IMR-90 (cell line): ENCODE measurements around the gene MBD2. TPM values are rescaled to one million over a fixed set of nuclear protein-coding genes. Genes with fewer than 3 reads are reported as not detected.

Experiments
- ATAC-seq: fragments of 200-7000 bp; cut with Tn5 transposase; 2 replicates; pipeline ENCODE4 v1.9.1; 2020; ENCODE audit warnings: low read depth, mild to moderate bottlenecking, moderate library complexity
- BruUV-seq: library from RNA; stranded (reverse); fragments of 400-500 nt; replicated peaks from 2 replicates; lab custom pipeline; 2021; lab: Mats Ljungman, UMichigan
- CTCF ChIA-PET: fragments of 300-600 bp; formaldehyde crosslinking; extraction: SDS; loops from one replicate; lab custom pipeline; 2021; ENCODE audit warnings: antibody characterized with exemption; lab: Yijun Ruan, JAX
- POLR2A ChIA-PET: fragments of 300-600 bp; sonication (Branson Sonifier 250); formaldehyde crosslinking; loops from one replicate; lab custom pipeline; 2022; ENCODE audit warnings: antibody characterized with exemption; ENCODE audit not compliant: unreplicated experiment; lab: Charles Lee
- DNase-seq: peaks from one replicate; pipeline ENCODE4 v3.0.0; 2013
- H2AFZ ChIP-seq: replicated peaks from 2 replicates; pipeline ENCODE3; 2013; ENCODE audit warnings: low read length, mild to moderate bottlenecking; ENCODE audit not compliant: poor library complexity
- H2AK5ac ChIP-seq: 2 replicates; pipeline ENCODE4 v1.6.1; 2013; ENCODE audit warnings: low read depth, low read length, inconsistent platforms
- H2AK9ac ChIP-seq: replicated peaks from 2 replicates; pipeline ENCODE3; 2013; ENCODE audit warnings: mild to moderate bottlenecking, low read depth, low read length, moderate library complexity; ENCODE audit not compliant: poor library complexity
- H2BK120ac ChIP-seq: 2 replicates; pipeline ENCODE4 v1.6.1; 2013; ENCODE audit warnings: low read depth, low read length, inconsistent platforms
- H2BK15ac ChIP-seq: 3 replicates; pipeline ENCODE4 v1.6.1; 2013; ENCODE audit warnings: low read depth, low read length, inconsistent platforms
- H2BK20ac ChIP-seq: 2 replicates; pipeline ENCODE4 v1.6.1; 2013; ENCODE audit warnings: low read depth, mild to moderate bottlenecking, inconsistent platforms, low read length, moderate library complexity
- H2BK5ac ChIP-seq: 2 replicates; pipeline ENCODE4 v1.6.1; 2013; ENCODE audit warnings: mild to moderate bottlenecking, low read depth, low read length, inconsistent platforms; ENCODE audit not compliant: poor library complexity, severe bottlenecking
- H3K14ac ChIP-seq: replicated peaks from 2 replicates; pipeline ENCODE4 v1.6.1; 2013; ENCODE audit warnings: low read depth, low read length, inconsistent platforms
- H3K18ac ChIP-seq: 2 replicates; pipeline ENCODE4 v1.6.1; 2013; ENCODE audit warnings: low read depth, low read length, control low read depth
- H3K23ac ChIP-seq: 2 replicates; pipeline ENCODE4 v1.6.1; 2013; ENCODE audit warnings: low read depth, low read length, inconsistent platforms
- H3K27ac ChIP-seq: 2 replicates; pipeline ENCODE4 v1.5.1; 2013; ENCODE audit warnings: mild to moderate bottlenecking, control low read depth, low read length; ENCODE audit not compliant: insufficient read depth
- H3K27me3 ChIP-seq: 2 replicates; pipeline ENCODE4 v1.6.1; 2013; ENCODE audit warnings: low read length; ENCODE audit not compliant: control insufficient read depth, insufficient read depth
- H3K36me3 ChIP-seq: 2 replicates; pipeline ENCODE4 v1.6.1; 2013; ENCODE audit warnings: low read length, mixed read lengths; ENCODE audit not compliant: control insufficient read depth, insufficient read depth
- H3K4ac ChIP-seq: 2 replicates; pipeline ENCODE4 v1.6.1; 2013; ENCODE audit warnings: low read depth, low read length, inconsistent platforms
- H3K4me1 ChIP-seq: 2 replicates; pipeline ENCODE4 v1.6.1; 2013; ENCODE audit warnings: low read length, mixed read lengths; ENCODE audit not compliant: control insufficient read depth, insufficient read depth
- H3K4me2 ChIP-seq: 2 replicates; pipeline ENCODE4 v1.6.1; 2013; ENCODE audit warnings: low read depth, mild to moderate bottlenecking, control low read depth, low read length, moderate library complexity
- H3K4me3 ChIP-seq: 2 replicates; pipeline ENCODE4 v1.5.1; 2013; ENCODE audit warnings: low read depth, mild to moderate bottlenecking, control low read depth, low read length, moderate library complexity; ENCODE audit not compliant: insufficient read depth
- H3K56ac ChIP-seq: 2 replicates; pipeline ENCODE4 v1.6.1; 2013; ENCODE audit warnings: low read length, inconsistent platforms; ENCODE audit not compliant: insufficient read depth; ENCODE audit errors: extremely low read depth
- H3K79me1 ChIP-seq, 2 experiments: 2 replicates each; pipeline ENCODE4 v1.6.1; 2013; ENCODE audit warnings: low read length in 2 of 2, inconsistent platforms in 1 of 2, low read depth in 1 of 2
- H3K9ac ChIP-seq: 2 replicates; pipeline ENCODE4 v1.6.1; 2013; ENCODE audit warnings: low read depth, low read length, control low read depth
- H3K9me1 ChIP-seq: 2 replicates; pipeline ENCODE4 v1.6.1; 2013; ENCODE audit warnings: low read length, inconsistent platforms; ENCODE audit not compliant: insufficient read depth
- H3K9me3 ChIP-seq: 2 replicates; pipeline ENCODE4 v1.6.1; 2013; ENCODE audit warnings: low read length; ENCODE audit not compliant: control insufficient read depth, insufficient read depth
- H4K20me1 ChIP-seq: 2 replicates; pipeline ENCODE4 v1.6.1; 2013; ENCODE audit warnings: low read length, inconsistent platforms; ENCODE audit not compliant: insufficient read depth
- H4K5ac ChIP-seq: 2 replicates; pipeline ENCODE4 v1.6.1; 2013; ENCODE audit warnings: mild to moderate bottlenecking, low read depth, low read length, control low read depth
- H4K8ac ChIP-seq, 2 experiments: 2 replicates each; pipeline ENCODE4 v1.6.1; 2013; ENCODE audit warnings: low read depth in 2 of 2, low read length in 2 of 2, control low read depth in 1 of 2, inconsistent platforms in 1 of 2
- H4K91ac ChIP-seq: 2 replicates; pipeline ENCODE4 v1.6.1; 2013; ENCODE audit warnings: low read depth, low read length, inconsistent platforms; ENCODE audit not compliant: insufficient read depth
- MAFK ChIP-seq: IDR thresholded peaks from 2 replicates; pipeline ENCODE4 v1.6.1; 2012; ENCODE audit warnings: low read depth, low read length, improper control_type of control experiment
- MAZ ChIP-seq: IDR thresholded peaks from 2 replicates; pipeline ENCODE4 v1.6.1; 2012; ENCODE audit warnings: low read depth, mild to moderate bottlenecking, low read length, improper control_type of control experiment, moderate library complexity, borderline replicate concordance
- WGBS, 2 experiments: methylation state at CpG; one replicate each; pipeline versions ENCODE4 v1.1.5 to v1.1.7; 2013; ENCODE audit warnings: missing lambda C conversion rate in 2 of 2; ENCODE audit not compliant: insufficient read length in 1 of 2; ENCODE audit errors: extremely low coverage in 2 of 2; 5-methylcytosine and 5-hydroxymethylcytosine counted together
- dilution Hi-C: fragments of 300-500 bp; cut with HindIII; formaldehyde crosslinking; loops from one replicate; pipeline ENCODE4 v1.14.3; 2018; ENCODE audit warnings: low sequenced_read_pairs; ENCODE audit not compliant: unreplicated experiment
- in situ Hi-C: fragments of 300-500 bp; cut with MboI; formaldehyde crosslinking; loops from 3 replicates; pipeline ENCODE4 v1.14.3; 2019; ENCODE audit warnings: low sequenced_read_pairs, inconsistent platforms, mixed read lengths
- intact Hi-C: fragments of 100-400 bp; cut with micrococcal nuclease; formaldehyde crosslinking; loops from 2 replicates; pipeline ENCODE4 v1.10.0; 2022
- polyA plus RNA-seq, 3 experiments: library from polyadenylated mRNA; depleted of rRNA; stranded (reverse); fragments of >200 nt; gene quantifications; 2 replicates each; pipeline ENCODE4 v1.2.3, GENCODE V29; 2012; ENCODE audit warnings: low replicate concordance in 1 of 3
- total RNA-seq: library from RNA; depleted of rRNA; stranded (reverse); fragments of >200 nt; gene quantifications from 2 replicates; pipeline ENCODE4 v1.2.3, GENCODE V29; 2012

The MBD2 gene
- total and polyA plus RNA-seq, 2 of the 4 experiments (the other 2 are of a cell fraction) = 9.7 to 29.5 TPM

DNA sequence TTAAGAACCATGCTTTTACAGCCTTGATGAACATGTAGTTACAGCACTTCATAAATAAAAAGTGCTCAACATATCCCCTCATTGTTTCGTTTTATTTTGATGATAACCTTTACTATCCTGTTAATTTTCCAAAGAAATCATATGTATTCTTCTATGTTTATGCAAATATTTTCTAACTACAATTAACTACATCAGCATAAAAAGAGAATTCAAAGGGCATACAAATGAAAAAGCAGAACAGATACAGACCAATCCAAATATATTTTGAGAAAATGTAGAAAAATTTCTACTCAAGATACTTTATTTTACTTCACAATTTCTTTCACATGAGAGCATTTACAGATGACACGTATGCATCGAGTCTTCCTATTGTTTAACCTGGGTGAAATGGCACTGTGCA is 69.1 kb downstream of the MBD2 start:
- Histone ChIP-seq H3K18ac (no peak overlapping the region), H3K36me3 (peaks cover 33% of the 10 kb centered on the region), H3K56ac (no peak overlapping the region), H2BK5ac (no peak overlapping the region), H3K4ac (no peak overlapping the region), H3K9me1 (peaks cover 5% of the 10 kb centered on the region; the same call in 1 of the 2 replicates), H3K4me3 (no peak overlapping the region), H3K4me1 (no peaks in the 10 kb centered on the region; the same call in 1 of the 2 replicates), H3K9me3 (no peaks in the 10 kb centered on the region), H2AFZ (no peak overlapping the region), H3K14ac (no peak overlapping the region), H2BK15ac (no peak overlapping the region), H3K4me2 (no peak overlapping the region), H2AK5ac (no peak overlapping the region), H4K20me1 (no peaks in the 10 kb centered on the region; the same call in 1 of the 2 replicates), H3K9ac (no peak overlapping the region), H3K27ac (no peak overlapping the region), H2BK20ac (no peak overlapping the region), H4K5ac (no peak overlapping the region), H3K79me1 (peaks cover 23 to 34% of the 10 kb centered on the region in 2 experiments), H3K23ac (no peak overlapping the region), H3K27me3 (no peaks in the 10 kb centered on the region), H2AK9ac (no peak overlapping the region), H4K8ac (no peak overlapping the region), H4K91ac (no peak overlapping the region), H2BK120ac (no peak overlapping the region)
- ChIA-PET POLR2A (no interaction called here), CTCF (no interaction called here)
- dilution Hi-C loops = no loop called here
- intact Hi-C loops = no loop called here
- no peak for DNase-seq
- in situ Hi-C loops = no loop called here
- no CpG with 5 or more reads among the region's 3 CpGs for WGBS, 2 experiments
- TF ChIP-seq MAFK (peak; percentile 30; the same call in 1 of the 2 replicates), MAZ (no peak)
- no peak for ATAC-seq
- BruUV-seq = no TSS peak
